Right lobe of liver (tissue), 4 donors: ENCODE results near the gene HS6ST2.

Experiments
- CTCF ChIP-seq, 4 donors: fragments of 200-600 bp in 3 of 4; fragments of 450-650 bp in 1 of 4; IDR thresholded peaks; one replicate each; pipeline versions ENCODE4 v1.5.1 to v1.8.0; 2016 to 2022; ENCODE audit warnings: antibody characterized with exemption in 4 of 4, mild to moderate bottlenecking in 2 of 4
- POLR2A ChIP-seq: fragments of 450-650 bp; IDR thresholded peaks from one replicate; pipeline ENCODE4 v1.6.1; 2017; ENCODE audit warnings: antibody characterized with exemption, mild to moderate bottlenecking
- donor health status: DM: no; HTN: no; CAD: no.
- donor health status: DM: no; HTN: no; CAD: no.
- donor health status: DM: no; HTN: yes; CAD: no.

GRCh38 chrX:132668178-132668577, 290.3 kb downstream of the HS6ST2 start:
- no peak for TF ChIP-seq CTCF (IDR thresholded peaks at IDR 0.05)
- TF ChIP-seq POLR2A = no peak
